K562 (cell line): Measurements from ENCODE around the gene LETM1. TPM values are rescaled to one million over a fixed set of nuclear protein-coding genes. Genes with fewer than 3 reads are reported as not detected.

Experiments
- AFF4 ChIP-seq: sonication (generic); formaldehyde crosslinking; IDR thresholded peaks from 2 replicates; pipeline ENCODE4 v1.8.0; 2023; ENCODE audit warnings: mild to moderate bottlenecking, missing genetic modification reagents
- BRD4 ChIP-seq: fragments of 200-600 bp; sonication (generic); IDR thresholded peaks from 2 replicates; pipeline ENCODE4 v1.6.1; 2017; ENCODE audit warnings: inconsistent platforms
- ELK3 ChIP-seq: fragments of 450-650 bp; formaldehyde crosslinking; IDR thresholded peaks from 2 replicates; pipeline ENCODE4 v1.4.0; 2020; ENCODE audit warnings: mild to moderate bottlenecking
- GTF2E2 ChIP-seq: fragments of 200-800 bp; sonication (Bioruptor generic); IDR thresholded peaks from 2 replicates; pipeline ENCODE4 v1.6.1; 2016; ENCODE audit warnings: missing genetic modification characterization, missing compliant biosample characterization
- KLF13 ChIP-seq: fragments of 450-650 bp; IDR thresholded peaks from 2 replicates; pipeline ENCODE4 v1.6.1; 2016; ENCODE audit warnings: missing genetic modification characterization, low read depth, mild to moderate bottlenecking, missing compliant biosample characterization, moderate library complexity, borderline replicate concordance
- MYBL2 ChIP-seq, 2 experiments: fragments of 450-650 bp in 1 of 2; sonication (generic) in 1 of 2; formaldehyde crosslinking in 1 of 2; IDR thresholded peaks; 2 replicates each; pipeline versions ENCODE4 v1.6.1 to v1.8.1; 2017 to 2022; ENCODE audit warnings: borderline replicate concordance in 1 of 2, inconsistent platforms in 1 of 2, low read depth in 1 of 2, mild to moderate bottlenecking in 1 of 2, missing genetic modification reagents in 1 of 2, moderate library complexity in 1 of 2
- OTX1 ChIP-seq: fragments of 450-650 bp; formaldehyde crosslinking; IDR thresholded peaks from 2 replicates; pipeline ENCODE4 v1.4.0; 2022; ENCODE audit warnings: mild to moderate bottlenecking
- POLR2H ChIP-seq: IDR thresholded peaks from 2 replicates; pipeline ENCODE4 v1.6.1; 2016; ENCODE audit warnings: missing genetic modification characterization, low read depth, mild to moderate bottlenecking, control low read depth, missing compliant biosample characterization, moderate library complexity
- POLR3A ChIP-seq: IDR thresholded peaks from 2 replicates; pipeline ENCODE4 v1.6.1; 2011; ENCODE audit warnings: borderline replicate concordance, mild to moderate bottlenecking, moderate library complexity; ENCODE audit not compliant: insufficient read length, insufficient read depth; ENCODE audit errors: extremely low read depth
- SOX6 ChIP-seq: fragments of 450-650 bp; IDR thresholded peaks from 2 replicates; pipeline ENCODE4 v1.6.1; 2014; ENCODE audit warnings: mild to moderate bottlenecking
- SP1 ChIP-seq: sonication (generic); formaldehyde crosslinking; IDR thresholded peaks from 2 replicates; pipeline ENCODE4 v1.8.1; 2022; ENCODE audit warnings: mild to moderate bottlenecking, missing genetic modification reagents
- TAF15 ChIP-seq: fragments of 200-400 bp; formaldehyde crosslinking; IDR thresholded peaks from 2 replicates; pipeline ENCODE4 v1.6.1; 2017; ENCODE audit warnings: mild to moderate bottlenecking, low read depth, low read length, moderate library complexity
- ZBTB17 ChIP-seq: fragments of 450-650 bp; formaldehyde crosslinking; IDR thresholded peaks from 2 replicates; pipeline ENCODE4 v1.4.0; 2020; ENCODE audit warnings: mild to moderate bottlenecking
- ZNF41 ChIP-seq: fragments of 250-450 bp; sonication (Bioruptor Pico); conservative IDR thresholded peaks from 2 replicates; pipeline ENCODE4 v1.4.0; 2020; ENCODE audit warnings: mild to moderate bottlenecking
- polyA plus RNA-seq, 8 experiments: library from polyadenylated mRNA; depleted of rRNA in 4 of 8; stranded (reverse) in 5 of 8; unstranded in 3 of 8; fragments of >200 nt; fragmentation: Nextera tagmentation in 2 of 8; fragmentation: Illumina TruSeq in 1 of 8; extraction: Ambion mirVana in 2 of 8; extraction: Trizol in 1 of 8; gene quantifications; 2 replicates each; pipeline versions ENCODE4 v1.2.1 to v1.2.3, GENCODE V29; 2011 to 2014; ENCODE audit warnings: inconsistent platforms in 1 of 8, missing spikeins in 1 of 8
- total RNA-seq, 7 experiments: library from RNA; depleted of rRNA in 6 of 7; stranded (reverse); fragments of >200 nt in 6 of 7; fragmentation: Illumina TruSeq in 2 of 7; extraction: Trizol in 2 of 7; gene quantifications; 2 replicates each; pipeline versions ENCODE4 v1.2.1 to v1.2.3, GENCODE V29; 2011 to 2021; ENCODE audit warnings: low replicate concordance in 1 of 7
- TF ChIP-seq, protein P1 (sequence below), 2 experiments: IDR thresholded peaks; 2 replicates each; pipeline ENCODE4 v1.6.1; 2011; ENCODE audit warnings: borderline replicate concordance in 1 of 2, control low read depth in 1 of 2, low read depth in 1 of 2, low read length in 1 of 2, mild to moderate bottlenecking in 1 of 2, mixed read lengths in 1 of 2, moderate library complexity in 1 of 2; ENCODE audit not compliant: insufficient read depth in 1 of 2, insufficient read length in 1 of 2, poor library complexity in 1 of 2, severe bottlenecking in 1 of 2; ENCODE audit errors: extremely low read depth in 1 of 2
- TF ChIP-seq, protein P2 (sequence below): sonication (generic); formaldehyde crosslinking; IDR thresholded peaks from 2 replicates; pipeline ENCODE4 v1.8.0; 2022; ENCODE audit warnings: missing genetic modification reagents, mild to moderate bottlenecking, borderline replicate concordance

Gene LETM1
- total and polyA plus RNA-seq, 9 of the 15 experiments (the other 6 are each of a cell fraction or from before 2014, with no cell fraction given) = 3.9 to 109 (median 35.0) TPM

- TF ChIP-seq ELK3 (0 out of 2 replicates have a peak, but pooled peaks have one; percentile 37), POLR2H (tag) (peak; percentile 84), AFF4 (CRISPR knock-in tag) (peak; percentile 87), MYBL2 (IDR thresholded peaks at IDR 0.05; ENCODE audit: low read depth) (peak; percentile 82), MYBL2 (CRISPR knock-in tag; IDR thresholded peaks at IDR 0.05; ENCODE audit: borderline replicate concordance) (0 out of 2 replicates have a peak, but pooled peaks have one; percentile 40), ZBTB17 (peak; percentile 84), SOX6 (0 out of 2 replicates have a peak, but pooled peaks have one; percentile 17), GTF2E2 (tag) (peak; percentile 62; the same call in 1 of the 2 replicates), TAF15 (no peak), POLR3A (no peak), ZNF41 (CRISPR knock-in tag) (peak; percentile 32; the same call in 1 of the 2 replicates), OTX1 (peak; percentile 33; the same call in 1 of the 2 replicates), BRD4 (peak; percentile 78), SP1 (CRISPR knock-in tag) (peak; percentile 79; the same call in 1 of the 2 replicates), KLF13 (tag) (peak; percentile 55)
- TF ChIP-seq, protein P1, sequence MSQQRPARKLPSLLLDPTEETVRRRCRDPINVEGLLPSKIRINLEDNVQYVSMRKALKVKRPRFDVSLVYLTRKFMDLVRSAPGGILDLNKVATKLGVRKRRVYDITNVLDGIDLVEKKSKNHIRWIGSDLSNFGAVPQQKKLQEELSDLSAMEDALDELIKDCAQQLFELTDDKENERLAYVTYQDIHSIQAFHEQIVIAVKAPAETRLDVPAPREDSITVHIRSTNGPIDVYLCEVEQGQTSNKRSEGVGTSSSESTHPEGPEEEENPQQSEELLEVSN (IDR thresholded peaks at IDR 0.05; ENCODE audit: borderline replicate concordance in 1 of 2, extremely low read depth in 1 of 2, insufficient read depth in 1 of 2, insufficient read length in 1 of 2, low read depth in 1 of 2, low read length in 1 of 2, poor library complexity in 1 of 2, severe bottlenecking in 1 of 2) = peak; percentile 97 to 99
- TF ChIP-seq, protein P2, sequence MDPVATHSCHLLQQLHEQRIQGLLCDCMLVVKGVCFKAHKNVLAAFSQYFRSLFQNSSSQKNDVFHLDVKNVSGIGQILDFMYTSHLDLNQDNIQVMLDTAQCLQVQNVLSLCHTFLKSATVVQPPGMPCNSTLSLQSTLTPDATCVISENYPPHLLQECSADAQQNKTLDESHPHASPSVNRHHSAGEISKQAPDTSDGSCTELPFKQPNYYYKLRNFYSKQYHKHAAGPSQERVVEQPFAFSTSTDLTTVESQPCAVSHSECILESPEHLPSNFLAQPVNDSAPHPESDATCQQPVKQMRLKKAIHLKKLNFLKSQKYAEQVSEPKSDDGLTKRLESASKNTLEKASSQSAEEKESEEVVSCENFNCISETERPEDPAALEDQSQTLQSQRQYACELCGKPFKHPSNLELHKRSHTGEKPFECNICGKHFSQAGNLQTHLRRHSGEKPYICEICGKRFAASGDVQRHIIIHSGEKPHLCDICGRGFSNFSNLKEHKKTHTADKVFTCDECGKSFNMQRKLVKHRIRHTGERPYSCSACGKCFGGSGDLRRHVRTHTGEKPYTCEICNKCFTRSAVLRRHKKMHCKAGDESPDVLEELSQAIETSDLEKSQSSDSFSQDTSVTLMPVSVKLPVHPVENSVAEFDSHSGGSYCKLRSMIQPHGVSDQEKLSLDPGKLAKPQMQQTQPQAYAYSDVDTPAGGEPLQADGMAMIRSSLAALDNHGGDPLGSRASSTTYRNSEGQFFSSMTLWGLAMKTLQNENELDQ (CRISPR knock-in tag) = 0 out of 2 replicates have a peak, but pooled peaks have one; percentile 91
Measured at GRCh38 chr4:1870578-1871443, 14.9 kb upstream of the LETM1 start, which contains the start of gene NSD2 (continued).
